Ureter (tissue), 1 donor: ENCODE measurements around the gene SLC16A5. TPM values are rescaled to one million over a fixed set of nuclear protein-coding genes. Genes with fewer than 3 reads are reported as not detected.

ENCODE experiments used
- total RNA-seq: library from RNA; stranded (reverse); gene quantifications from one replicate; pipeline ENCODE4 v1.2.4, GENCODE V29; 2023
- donor health status: DM: yes; HTN: yes; CAD: no.

The SLC16A5 gene
- total RNA-seq, 1 donor from 2014 or later, result 77.7 TPM

Other genes starting within 250 kb of the SLC16A5 start
- gene GRIN2C, start 228.1 kb upstream of the SLC16A5 start, total RNA-seq, result 0.23 TPM
- gene FDXR, start 215.0 kb upstream of the SLC16A5 start, total RNA-seq, result 18.4 TPM
- 7.3 TPM for gene FADS6, start 194.3 kb upstream of the SLC16A5 start, total RNA-seq
- 1.4 TPM for gene USH1G, start 164.7 kb upstream of the SLC16A5 start, total RNA-seq
- not detected for gene OTOP2, start 163.7 kb upstream of the SLC16A5 start, total RNA-seq
- not detected for gene OTOP3, start 152.1 kb upstream of the SLC16A5 start, total RNA-seq
- 78.1 TPM for gene HID1, start 115.2 kb upstream of the SLC16A5 start, total RNA-seq
- 11.4 TPM for gene CDR2L, start 100.3 kb upstream of the SLC16A5 start, total RNA-seq
- gene MRPL58, start 75.3 kb upstream of the SLC16A5 start, total RNA-seq, result 32.1 TPM
- gene ATP5PD, start 41.0 kb upstream of the SLC16A5 start, total RNA-seq, result 270 TPM
- gene KCTD2, start 40.7 kb upstream of the SLC16A5 start, total RNA-seq, result 25.3 TPM
- 13.8 TPM for gene ARMC7, start 22.0 kb downstream of the SLC16A5 start, total RNA-seq
- 81.6 TPM for gene NT5C, start 43.8 kb downstream of the SLC16A5 start, total RNA-seq
- gene JPT1, start 66.6 kb downstream of the SLC16A5 start, total RNA-seq, result 93.9 TPM
- 326 TPM for gene SUMO2, start 95.0 kb downstream of the SLC16A5 start, total RNA-seq
- 88.6 TPM for gene NUP85, start 117.7 kb downstream of the SLC16A5 start, total RNA-seq
- gene GGA3, start 173.7 kb downstream of the SLC16A5 start, total RNA-seq, result 61.4 TPM
- 57.0 TPM for gene MRPS7, start 173.9 kb downstream of the SLC16A5 start, total RNA-seq
- 19.9 TPM for gene MIF4GD, start 183.3 kb downstream of the SLC16A5 start, total RNA-seq
- 8.8 TPM for gene SLC25A19, start 201.5 kb downstream of the SLC16A5 start, total RNA-seq